Right atrium auricular region (tissue), 2 donors: Measurements from ENCODE around the gene FKBP10. TPM values are rescaled to one million over a fixed set of nuclear protein-coding genes. Genes with fewer than 3 reads are reported as not detected.
"Not testable (repeated sequence)": the region's sequence is repeated elsewhere in the genome, so short reads cannot be mapped to it uniquely, and the experiment has no call there.

Experiments used
- DNase-seq: peaks from one replicate; pipeline ENCODE4 v3.0.0-alpha.2; 2019; ENCODE audit warnings: low spot score
- H3K27ac ChIP-seq, 2 donors: fragments of 200-600 bp; sonication (generic); 1 replicate in 1 of 2; 2 replicates in 1 of 2; pipeline ENCODE4 v1.5.1; 2016 to 2019
- H3K27me3 ChIP-seq, 2 donors: fragments of 200-600 bp; sonication (generic); one replicate each; pipeline versions ENCODE4 v1.5.1 to v1.6.0; 2017 to 2019
- H3K36me3 ChIP-seq: fragments of 200-600 bp; sonication (generic); one replicate; pipeline ENCODE4 v1.5.1; 2016
- H3K4me1 ChIP-seq, 2 donors: fragments of 200-600 bp; sonication (generic); one replicate each; pipeline versions ENCODE4 v1.5.1 to v1.6.0; 2017 to 2019
- H3K4me3 ChIP-seq, 2 donors: fragments of 200-600 bp; sonication (generic); 1 replicate in 1 of 2; 2 replicates in 1 of 2; pipeline ENCODE4 v1.5.1; 2017 to 2019; ENCODE audit warnings: mild to moderate bottlenecking in 1 of 2, moderate library complexity in 1 of 2
- H3K9me3 ChIP-seq, 2 donors: fragments of 200-600 bp; sonication (generic); one replicate each; pipeline ENCODE4 v1.5.1; 2019
- total RNA-seq, 2 donors: library from RNA; depleted of rRNA; stranded (reverse); fragments of >200 nt; gene quantifications; one replicate each; pipeline ENCODE4 v1.1.0, GENCODE V29; 2016
- TF ChIP-seq, protein P1 (sequence below), 2 donors: fragments of 200-600 bp; sonication (generic); IDR thresholded peaks; one replicate each; pipeline ENCODE4 v1.5.1; 2019; ENCODE audit warnings: antibody characterized with exemption in 2 of 2

The FKBP10 gene
- total RNA-seq, 2 donors from 2014 or later, result 24.7 to 35.1 TPM

DNA sequence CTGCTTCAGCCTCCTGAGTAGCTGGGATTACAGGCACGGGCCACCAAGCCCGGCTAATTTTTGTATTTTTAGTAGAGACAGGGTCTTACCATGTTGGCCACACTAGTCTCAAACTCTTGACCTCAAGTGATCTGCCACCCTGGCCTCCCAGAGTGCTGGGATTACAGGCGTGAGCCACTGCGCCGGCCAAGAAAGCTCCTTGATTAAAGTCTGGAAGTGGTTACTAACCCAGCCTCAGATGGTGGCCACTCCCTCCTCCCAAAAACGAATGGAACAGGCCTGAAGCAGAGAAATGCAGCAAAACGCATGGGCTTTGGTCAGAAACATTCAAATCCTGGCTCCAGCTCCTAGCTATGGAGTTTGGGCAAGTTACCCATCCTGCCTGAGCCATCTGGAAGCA lies 11.3 kb downstream of the FKBP10 start:
- Histone ChIP-seq H3K4me3 (no peak overlapping the region), H3K9me3 (no peaks in the 10 kb centered on the region), H3K27me3 (no peaks in the 10 kb centered on the region), H3K4me1 (no peaks in the 10 kb centered on the region), H3K36me3 (peaks cover 33% of the 10 kb centered on the region), H3K27ac (no peak overlapping the region)
- TF ChIP-seq, protein P1, sequence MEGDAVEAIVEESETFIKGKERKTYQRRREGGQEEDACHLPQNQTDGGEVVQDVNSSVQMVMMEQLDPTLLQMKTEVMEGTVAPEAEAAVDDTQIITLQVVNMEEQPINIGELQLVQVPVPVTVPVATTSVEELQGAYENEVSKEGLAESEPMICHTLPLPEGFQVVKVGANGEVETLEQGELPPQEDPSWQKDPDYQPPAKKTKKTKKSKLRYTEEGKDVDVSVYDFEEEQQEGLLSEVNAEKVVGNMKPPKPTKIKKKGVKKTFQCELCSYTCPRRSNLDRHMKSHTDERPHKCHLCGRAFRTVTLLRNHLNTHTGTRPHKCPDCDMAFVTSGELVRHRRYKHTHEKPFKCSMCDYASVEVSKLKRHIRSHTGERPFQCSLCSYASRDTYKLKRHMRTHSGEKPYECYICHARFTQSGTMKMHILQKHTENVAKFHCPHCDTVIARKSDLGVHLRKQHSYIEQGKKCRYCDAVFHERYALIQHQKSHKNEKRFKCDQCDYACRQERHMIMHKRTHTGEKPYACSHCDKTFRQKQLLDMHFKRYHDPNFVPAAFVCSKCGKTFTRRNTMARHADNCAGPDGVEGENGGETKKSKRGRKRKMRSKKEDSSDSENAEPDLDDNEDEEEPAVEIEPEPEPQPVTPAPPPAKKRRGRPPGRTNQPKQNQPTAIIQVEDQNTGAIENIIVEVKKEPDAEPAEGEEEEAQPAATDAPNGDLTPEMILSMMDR (IDR thresholded peaks at IDR 0.05), result no peak
- DNase-seq, result no peak

GRCh38 chr17:41825175-41825845 lies 12.5 kb downstream of the FKBP10 start:
- no peaks in the 10 kb centered on the region for H3K4me1 ChIP-seq
- no peak overlapping the region for H3K27ac ChIP-seq
- H3K27me3 ChIP-seq, result no peaks in the 10 kb centered on the region
- no peaks in the 10 kb centered on the region for H3K9me3 ChIP-seq
- TF ChIP-seq, protein P1 (IDR thresholded peaks at IDR 0.05), result no peak
- H3K36me3 ChIP-seq, result peaks cover 45% of the 10 kb centered on the region
- no peak overlapping the region for H3K4me3 ChIP-seq
- no peak for DNase-seq

GRCh38 chr17:41829961-41830360 lies 17.2 kb downstream of the FKBP10 start:
- peaks cover 63% of the 10 kb centered on the region for H3K36me3 ChIP-seq
- H3K27me3 ChIP-seq, DNase-seq, H3K4me1 ChIP-seq, H3K4me3 ChIP-seq, H3K27ac ChIP-seq, H3K9me3 ChIP-seq: not testable (repeated sequence)

GRCh38 chr17:41835214-41835799 lies 22.5 kb downstream of the FKBP10 start:
- H3K36me3 ChIP-seq, result peaks cover 20% of the 10 kb centered on the region
- no peaks in the 10 kb centered on the region for H3K27me3 ChIP-seq
- H3K9me3 ChIP-seq, result no peaks in the 10 kb centered on the region
- H3K4me1 ChIP-seq, result peaks cover 0 to 18% of the 10 kb centered on the region in 2 donors
- peak overlapping the region; percentile 80 to 83 for H3K27ac ChIP-seq
- H3K4me3 ChIP-seq, result peak overlapping the region; percentile 91 to 97
- no peak for DNase-seq
- TF ChIP-seq, protein P1 (IDR thresholded peaks at IDR 0.05), result no peak

DNA sequence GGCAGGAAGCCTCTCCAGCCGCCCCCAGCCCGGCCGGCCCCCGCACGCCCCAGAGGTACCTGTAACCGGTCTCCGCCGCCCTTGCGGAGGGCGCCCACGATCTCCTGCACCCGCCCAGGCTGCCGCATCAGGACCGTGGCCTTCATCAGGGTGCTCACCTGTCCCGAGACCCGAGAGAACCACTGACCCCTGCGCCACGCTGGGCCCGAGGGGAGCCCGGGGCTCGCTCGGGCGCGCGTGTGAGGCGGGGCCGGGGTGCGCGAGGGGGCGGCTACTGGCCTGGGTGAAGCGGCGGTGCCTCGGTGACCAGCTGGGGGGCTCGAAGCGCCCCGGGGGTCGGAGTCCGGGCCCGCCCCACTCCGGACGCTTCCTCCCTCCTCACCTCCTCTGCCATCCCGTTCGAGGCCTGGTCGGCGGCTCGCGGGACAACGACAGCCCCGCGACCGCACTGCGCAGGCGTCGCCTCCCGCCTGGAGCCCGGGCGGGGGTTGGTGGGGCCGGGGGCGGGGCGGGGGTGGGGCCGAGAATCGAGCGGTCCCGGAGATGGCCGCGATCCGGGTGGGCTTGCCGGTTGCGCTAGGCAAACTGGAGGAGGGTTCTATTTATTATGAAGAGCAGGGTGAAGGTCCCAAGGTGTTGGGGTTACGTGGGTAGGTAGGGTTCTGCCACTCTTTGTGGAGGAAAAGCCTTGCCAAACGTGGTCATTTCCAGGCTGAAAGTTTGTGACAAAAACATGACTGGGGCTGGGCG lies 23.2 kb downstream of the FKBP10 start, which contains the start of gene NT5C3B:
Gene NT5C3B (minus strand): TSS at position 433 of the 750 bp plus-strand sequence. CDS start 39 bp downstream, at position 394.
- no peak for DNase-seq
- Histone ChIP-seq H3K27ac (peak within 1 kb of the TSS; percentile 80 to 83), H3K4me1 (peaks cover 0 to 18% of the 10 kb centered on the region in 2 donors), H3K36me3 (peaks cover 13% of the 10 kb centered on the region), H3K9me3 (no peaks in the 10 kb centered on the region), H3K4me3 (peak within 1 kb of the TSS; percentile 91 to 97), H3K27me3 (no peaks in the 10 kb centered on the region)
- TF ChIP-seq, protein P1 (IDR thresholded peaks at IDR 0.05), result no peak
